ENCODE measurements around the gene ZNF283. TPM values are rescaled to one million over a fixed set of nuclear protein-coding genes. Genes with fewer than 3 reads are reported as not detected.
"Not testable (repeated sequence)": the region's sequence is repeated elsewhere in the genome, so short reads cannot be mapped to it uniquely, and the experiment has no call there.

ZNF283 gene
- total RNA-seq, 1 donor from 2014 or later: 8.2 TPM

DNA sequence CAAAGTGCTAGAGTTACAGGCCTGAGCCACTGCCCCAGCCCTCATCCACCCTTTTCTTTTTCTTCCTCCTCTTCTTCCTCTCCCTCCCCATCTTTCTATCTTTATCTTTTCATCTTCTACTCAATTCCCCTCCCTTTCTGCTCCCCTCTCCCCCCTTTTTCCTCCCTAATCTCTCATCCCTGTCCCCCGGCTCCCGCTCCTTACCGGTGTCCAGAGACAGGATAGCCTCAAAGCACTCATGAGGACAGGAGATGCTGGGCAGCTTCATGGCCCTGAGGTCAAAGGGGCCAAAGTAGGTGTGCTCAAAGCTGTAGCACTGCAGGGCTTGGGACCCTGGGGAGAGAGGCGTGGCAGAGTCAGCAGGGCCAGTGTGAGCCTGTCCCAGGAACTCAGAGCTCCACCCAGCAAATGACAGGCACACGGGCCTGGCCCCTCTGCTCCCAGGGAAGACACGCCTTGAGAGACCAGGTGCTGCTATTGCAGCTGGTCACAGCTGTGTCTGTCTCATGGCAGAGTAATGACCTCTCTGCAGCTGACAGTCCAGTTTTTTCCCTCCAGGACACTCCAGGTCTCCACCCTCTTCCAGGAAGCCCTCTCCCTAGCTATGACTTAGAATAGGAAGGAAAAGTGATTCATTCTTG lies 27.5 kb upstream of the ZNF283 start:
- no peak for DNase-seq (ENCODE audit: low spot score)

DNA sequence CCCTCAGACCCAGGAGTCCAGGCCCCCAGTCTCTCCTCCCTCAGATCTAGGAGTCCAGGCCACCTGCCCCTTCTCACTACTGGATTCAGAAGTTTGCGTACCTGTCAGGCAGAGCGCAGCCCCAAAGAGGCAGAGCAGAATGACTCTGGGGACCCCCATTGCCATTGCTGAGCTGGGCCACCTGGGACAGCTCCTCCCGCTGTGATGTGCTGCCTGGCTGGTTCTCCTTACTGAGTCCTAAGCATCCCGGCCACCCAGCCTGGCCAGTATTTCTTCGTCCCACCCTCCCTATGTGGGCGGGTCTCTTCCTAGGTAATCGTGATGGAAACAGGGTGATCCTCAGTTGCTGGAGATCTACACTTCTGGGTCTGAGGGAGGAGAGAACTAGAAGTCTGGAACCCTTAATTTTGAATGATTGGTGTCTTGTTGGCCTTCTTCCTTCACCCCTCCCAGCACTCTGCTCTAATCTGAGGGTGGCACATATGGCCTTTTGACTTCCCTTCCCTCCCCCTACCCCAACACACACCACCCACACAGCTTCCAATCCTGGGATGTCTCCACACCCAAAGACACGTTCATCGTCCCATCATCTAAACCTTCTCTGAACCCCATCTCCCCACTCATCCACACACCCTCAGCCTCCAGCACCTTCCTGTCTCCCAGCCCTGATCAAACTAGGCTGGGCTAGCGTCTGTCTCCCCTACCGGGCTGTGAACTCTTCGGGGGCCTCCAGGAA lies 24.7 kb upstream of the ZNF283 start, which contains the start of gene LYPD5:
Gene LYPD5, minus strand, starts transcription at position 232 of the 736 bp plus-strand sequence. Its CDS starts 67 bp downstream, at position 165.
- no peak for DNase-seq (ENCODE audit: low spot score)

DNA sequence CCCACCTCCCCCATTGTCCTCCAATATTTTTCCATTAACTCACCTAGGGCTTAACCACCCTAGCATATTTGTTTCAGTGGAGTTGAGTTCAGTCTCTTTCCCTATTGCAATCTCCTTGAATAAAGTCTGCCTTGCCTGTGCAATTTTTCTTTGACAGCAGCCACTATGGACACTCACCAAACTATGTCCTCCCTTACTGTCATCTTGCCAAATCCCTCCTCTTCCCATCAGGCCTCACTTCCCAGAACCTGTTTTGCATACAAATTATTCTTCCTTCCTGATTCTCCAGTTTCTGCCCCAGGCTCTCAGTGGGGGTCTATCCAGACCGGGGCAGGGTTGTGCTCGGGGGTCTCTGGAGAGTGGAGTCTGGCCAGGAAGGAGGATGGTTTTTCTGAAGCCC lies 22.7 kb upstream of the ZNF283 start:
- DNase-seq (ENCODE audit: low spot score): no peak

DNA sequence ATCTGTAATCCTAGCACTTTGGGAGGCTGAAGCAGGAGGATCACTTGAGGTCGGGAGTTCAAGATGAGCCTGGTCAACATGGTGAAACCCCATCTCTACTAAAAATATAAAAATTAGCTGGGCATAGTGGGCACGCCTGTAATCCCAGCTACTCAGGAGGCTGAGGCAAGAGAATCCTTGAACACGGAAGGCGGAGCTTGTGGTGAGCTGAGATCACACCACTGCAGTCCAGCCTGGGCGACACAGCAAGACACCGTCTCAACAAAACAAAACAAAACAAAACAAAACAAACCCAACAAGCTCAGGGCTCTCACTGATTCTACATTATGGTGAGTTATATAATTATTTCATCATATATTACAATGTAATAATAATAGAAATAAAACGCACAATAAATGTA lies 20.7 kb upstream of the ZNF283 start:
- not testable (repeated sequence) for DNase-seq (ENCODE audit: low spot score)

DNA sequence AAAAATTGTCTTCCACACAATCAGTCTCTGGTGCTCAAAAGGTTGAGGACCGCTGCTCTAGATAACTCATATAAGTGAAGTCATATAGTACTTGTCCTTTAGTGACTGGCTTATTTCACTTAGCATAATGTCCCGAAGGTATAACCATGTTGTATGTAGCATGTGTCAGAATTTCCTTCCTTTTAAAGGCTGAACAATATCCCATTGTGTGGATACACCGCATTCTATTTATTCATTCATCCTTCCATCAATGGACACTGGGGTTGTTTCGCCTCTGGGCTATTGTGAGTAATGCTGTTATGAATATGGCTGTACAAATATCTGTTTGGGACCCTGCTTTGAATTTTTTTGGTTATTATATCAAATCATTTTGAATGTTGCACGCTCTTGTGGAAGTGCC lies 20.3 kb upstream of the ZNF283 start:
- no peak for DNase-seq (ENCODE audit: low spot score)

DNA sequence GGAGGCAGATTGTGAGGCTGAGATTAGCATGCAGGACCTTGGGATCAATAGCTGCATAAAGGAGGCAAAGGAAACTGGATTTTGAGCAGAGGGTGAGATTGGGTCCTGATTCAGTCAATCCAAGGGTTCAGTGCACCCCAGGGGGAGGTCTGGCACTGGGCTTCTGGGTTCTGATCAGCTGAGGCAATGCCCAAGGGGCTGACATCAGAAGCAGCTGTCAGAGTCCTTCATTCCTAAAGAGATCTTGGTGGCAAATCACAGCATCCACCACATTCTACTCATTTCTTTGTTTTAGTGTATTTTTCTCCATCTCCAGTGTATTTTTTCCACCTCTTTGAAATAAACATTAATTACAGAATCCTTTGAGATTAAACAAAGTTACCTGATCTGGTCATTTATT lies 19.5 kb upstream of the ZNF283 start:
- no peak for DNase-seq (ENCODE audit: low spot score)

DNA sequence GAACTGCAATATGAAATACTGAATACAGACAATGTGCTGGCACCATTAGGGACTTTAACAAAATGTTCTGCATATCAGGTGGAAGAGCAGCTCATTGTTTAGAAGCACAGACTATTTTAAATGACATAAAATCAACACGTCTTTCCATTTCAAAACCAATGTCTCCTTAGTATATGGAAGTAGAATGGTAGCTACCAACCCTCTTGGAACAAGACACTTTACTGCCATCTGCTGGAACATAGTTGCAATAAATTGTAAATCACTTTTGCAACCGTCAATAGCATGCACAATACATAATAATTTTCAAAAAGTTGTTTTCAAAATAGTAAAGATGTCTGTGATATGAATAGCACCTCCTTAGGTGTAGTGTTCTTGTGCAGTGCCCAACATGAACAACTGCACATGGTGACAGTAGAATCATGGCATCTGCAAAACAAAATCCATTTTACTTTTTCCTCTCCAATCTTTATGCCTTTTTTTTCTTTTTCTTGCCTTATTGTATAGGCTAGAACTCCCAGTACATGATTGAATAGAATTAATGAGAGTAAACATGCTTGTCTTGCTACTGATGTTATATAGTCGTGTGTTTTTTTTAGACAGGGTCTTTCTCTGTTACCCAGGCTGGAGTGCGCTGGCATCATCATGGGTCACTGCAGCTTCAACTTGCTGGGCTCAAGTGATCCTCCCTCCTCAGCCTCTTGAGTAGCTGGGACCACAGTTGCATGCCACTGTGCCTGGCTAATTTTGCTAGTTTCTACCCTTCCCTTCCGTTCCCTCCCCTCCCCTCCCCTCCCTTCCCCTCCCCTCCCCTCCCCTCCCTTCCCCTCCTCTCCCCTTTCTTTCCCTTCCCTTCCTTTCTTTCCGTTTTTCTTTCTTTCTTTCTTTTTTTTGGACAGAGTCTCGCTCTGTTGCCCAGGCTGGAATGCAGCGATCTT lies 17.1 kb upstream of the ZNF283 start:
- no peak for DNase-seq (ENCODE audit: low spot score)

DNA sequence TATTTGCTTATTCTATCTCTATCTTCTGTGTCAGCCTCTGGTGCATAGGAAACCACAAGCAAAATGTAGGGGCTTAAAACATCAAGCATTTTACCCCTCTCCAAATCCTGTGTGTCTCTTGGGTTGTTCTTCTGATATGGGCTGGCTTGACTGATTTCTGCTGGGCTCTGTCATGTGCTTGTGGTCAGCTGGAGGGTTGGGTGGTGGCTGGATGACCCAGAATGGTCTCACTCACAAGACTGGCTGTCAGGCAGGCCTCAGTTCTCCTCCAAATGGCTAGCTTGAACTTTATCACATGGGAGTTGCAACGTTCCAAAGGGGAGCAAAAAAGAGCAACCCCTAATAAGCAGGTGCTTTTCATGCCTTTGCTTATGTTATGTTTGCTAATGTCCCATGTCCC lies 15.3 kb upstream of the ZNF283 start:
- DNase-seq (ENCODE audit: low spot score): no peak

DNA sequence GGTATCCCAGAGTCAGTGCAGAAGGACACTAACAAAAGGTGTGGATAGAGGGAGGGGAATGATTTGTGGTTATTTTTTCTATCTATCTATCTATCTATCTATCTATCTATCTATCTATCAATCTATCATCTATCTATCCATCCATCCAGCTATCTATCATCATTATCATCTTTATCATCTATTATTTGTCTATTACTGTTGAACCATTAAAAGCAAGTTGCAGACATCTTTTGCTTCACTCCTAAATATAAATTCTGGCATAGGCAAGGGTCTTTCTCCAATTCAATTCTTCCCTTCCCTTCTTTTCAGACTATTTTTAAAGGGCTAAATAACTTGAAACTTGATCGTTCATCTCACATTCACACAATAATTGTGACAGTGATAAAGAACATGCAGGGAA lies 14.9 kb upstream of the ZNF283 start:
- no peak for DNase-seq (ENCODE audit: low spot score)

DNA sequence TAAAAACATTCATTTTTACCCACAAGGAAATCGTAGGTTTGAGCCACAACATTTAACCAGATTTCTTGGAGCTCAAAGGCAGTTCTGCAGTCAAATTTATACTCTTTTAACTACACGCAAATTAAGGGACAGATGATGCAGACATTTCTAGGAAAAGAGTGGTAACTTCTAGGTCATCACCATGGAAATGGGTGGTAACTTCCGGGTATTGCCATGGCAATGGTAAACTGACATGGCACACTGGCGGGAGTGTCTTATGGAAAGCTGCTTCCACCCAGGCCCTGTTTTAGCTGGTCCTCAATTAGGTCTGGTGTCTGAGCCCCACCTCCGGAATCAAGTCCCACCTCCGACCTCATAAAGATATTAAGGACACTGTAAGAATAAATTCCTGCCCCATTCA lies 14.4 kb upstream of the ZNF283 start:
- no peak for DNase-seq (ENCODE audit: low spot score)

DNA sequence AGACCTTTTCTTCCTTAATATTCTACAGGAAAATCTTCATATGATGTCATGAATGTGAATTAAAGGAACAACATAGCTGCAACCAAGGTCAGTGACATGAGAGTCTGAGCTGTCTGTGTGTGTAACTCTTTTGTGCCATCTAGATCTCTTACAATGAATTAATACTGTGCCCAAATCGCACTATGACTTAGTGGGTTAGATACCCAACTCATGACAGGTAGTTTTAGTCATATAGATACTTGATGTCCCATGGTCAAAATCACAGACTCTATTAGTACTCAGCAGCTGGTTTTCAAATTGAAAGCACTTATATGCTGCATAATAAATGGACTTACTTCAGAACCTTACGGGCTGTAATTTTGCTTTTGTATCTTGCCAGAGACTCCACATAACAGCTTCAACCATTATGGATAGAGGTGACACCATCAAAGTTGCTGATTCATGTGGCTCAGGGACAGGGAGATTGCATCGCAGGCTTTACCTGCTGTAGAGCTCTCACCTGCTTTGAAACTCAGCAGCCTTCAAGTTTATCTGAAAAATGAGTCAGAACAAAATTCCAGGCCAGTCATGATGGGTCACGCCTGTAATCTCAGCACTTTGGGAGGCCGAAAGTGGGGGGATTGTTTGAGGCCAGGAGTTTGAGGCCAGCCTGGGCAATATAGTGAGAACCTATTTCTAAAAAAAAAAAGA lies 12.3 kb upstream of the ZNF283 start:
- DNase-seq (ENCODE audit: low spot score): no peak

DNA sequence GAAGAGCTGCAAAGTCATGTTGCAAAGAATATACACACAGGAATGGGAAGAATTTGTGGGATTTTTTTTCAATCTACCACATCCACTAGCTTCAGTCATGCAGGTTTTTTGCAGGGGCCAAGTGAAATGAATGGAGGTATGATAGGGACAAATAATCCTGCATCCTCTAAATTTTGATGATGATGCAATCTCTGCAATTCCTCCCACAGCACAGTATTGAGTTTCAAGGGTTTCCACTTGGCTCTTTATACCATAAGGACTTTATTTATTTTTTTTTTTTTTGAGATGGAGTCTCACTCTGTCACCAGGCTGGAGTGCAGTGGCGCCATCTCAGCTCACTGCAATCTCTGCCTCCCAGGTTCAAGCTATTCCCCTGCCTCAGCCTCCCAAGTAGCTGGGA lies 9.7 kb upstream of the ZNF283 start:
- not testable (repeated sequence) for DNase-seq (ENCODE audit: low spot score)

DNA sequence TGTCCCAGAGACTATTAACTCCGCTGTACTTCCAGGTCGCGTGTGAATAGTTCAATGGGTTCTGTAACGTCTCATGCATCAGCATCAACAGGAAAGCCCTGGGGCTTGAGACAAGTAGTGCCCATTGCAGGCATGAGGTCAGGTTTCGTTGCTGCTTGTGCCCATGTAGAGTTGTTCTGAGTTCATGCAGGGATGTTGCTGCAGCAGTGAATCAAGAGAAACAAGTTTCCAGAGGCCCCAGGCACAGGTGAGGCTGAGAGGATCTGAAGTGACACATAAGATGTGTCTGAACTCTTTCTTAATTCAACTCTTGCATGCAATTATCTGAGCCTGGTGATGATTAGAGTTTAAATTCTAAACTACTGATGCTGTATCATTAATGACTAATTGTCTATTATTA lies 8.6 kb upstream of the ZNF283 start:
- no peak for DNase-seq (ENCODE audit: low spot score)

DNA sequence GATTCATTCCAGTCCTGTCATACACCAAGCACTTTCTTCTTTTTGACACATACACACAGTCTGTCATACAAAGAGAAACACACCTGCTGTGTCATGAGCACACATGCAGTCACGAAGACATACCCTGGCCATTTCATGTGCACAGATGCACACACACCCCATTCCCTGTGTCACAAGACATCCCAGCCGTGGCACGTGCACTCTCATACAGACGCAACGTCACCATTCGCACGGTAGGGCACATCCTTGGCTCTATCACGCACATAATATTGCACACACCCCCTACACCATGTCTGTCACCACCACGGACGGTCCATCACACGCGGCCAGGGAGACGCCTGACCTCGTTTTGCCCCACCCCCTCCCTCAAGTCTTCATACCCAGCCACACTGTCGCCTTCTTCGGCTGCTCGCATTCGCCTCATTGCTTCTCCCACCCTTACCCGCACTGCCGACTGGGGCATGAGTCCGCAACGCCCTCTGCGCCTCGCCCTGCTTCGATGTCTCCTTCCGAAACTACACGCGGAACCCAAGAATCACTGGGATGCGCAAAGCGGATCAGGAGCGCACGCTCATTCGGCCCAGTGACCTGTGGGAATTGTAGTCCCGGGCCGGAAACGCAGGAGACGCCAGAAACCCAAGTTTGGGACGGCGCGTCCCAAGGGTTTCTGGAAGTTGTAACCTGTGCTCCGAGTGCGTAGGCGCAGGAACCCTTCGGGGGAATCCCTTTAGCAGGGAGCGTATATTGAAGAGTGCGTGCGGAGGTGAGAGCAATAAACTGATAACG lies 6.8 kb upstream of the ZNF283 start:
- no peak for DNase-seq (ENCODE audit: low spot score)

DNA sequence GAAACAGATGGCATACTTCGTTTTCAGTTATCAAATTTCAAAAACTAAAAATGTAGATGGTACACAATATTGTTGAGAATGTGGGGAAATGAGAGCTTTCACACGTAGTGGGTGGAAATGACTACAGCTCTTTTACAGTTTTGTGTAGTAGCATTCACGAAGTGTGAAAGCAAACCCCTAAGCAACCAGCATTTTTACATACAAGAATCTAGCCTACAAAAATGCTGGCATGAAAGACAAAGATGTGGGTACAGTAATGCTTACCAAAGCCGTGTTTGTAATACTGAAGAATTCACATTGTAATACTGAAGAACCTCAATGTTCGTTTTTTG lies 6.3 kb upstream of the ZNF283 start:
- no peak for DNase-seq (ENCODE audit: low spot score)

DNA sequence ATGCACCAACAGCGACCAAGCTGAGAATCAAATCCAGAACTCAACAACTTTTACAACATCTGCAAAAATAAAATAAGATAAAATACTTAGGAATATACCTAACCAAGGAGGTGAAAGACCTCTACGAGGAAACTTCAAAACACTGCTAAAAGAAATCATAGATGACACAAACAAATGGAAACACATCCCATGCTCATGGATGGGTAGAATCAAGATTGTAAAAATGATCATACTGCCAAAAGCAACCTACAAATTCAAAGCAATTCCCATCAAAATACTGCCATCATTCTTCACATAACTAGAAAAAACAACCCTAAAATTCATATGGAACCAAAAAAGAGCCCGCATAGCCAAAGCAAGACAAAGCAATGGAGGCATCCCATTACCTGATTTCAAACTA lies 3.3 kb upstream of the ZNF283 start:
- DNase-seq (ENCODE audit: low spot score): not testable (repeated sequence)

DNA sequence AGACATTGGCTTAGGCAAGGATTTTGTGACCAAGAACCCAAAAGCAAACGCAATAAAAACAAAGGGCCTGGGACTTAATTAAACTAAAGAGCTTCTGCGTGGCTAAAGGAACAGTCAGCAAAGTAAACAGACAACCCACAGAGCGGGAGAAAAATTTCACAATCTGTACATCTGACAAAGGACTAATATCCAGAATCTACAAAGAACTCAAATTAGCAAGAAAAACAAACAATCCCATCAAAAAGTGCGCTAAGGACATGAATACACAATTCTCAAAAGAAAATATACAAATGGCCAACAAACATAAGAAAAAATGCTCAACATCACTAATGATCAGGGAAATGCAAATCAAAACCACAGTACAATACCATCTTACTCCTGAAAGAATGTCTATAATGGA lies 2.5 kb upstream of the ZNF283 start:
- DNase-seq (ENCODE audit: low spot score): not testable (repeated sequence)

DNA sequence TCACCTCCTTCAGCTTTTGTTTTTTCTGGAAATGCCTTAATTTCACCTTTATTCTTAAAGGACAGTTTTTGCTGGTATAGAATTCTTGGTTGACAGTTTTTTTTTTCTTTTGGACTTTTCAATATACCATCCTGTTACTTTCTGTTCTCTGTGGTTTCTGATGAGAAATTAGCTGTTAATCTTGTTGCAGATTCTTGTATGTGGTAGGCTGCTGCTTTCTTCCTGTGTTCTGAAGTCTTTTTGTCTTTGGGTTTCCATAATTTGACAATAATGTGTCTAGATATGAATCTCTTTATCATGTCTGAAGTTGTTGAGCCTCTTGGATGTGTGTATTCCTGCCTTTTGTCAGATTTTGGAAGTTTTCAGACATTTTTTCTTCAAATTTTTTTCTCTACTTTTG lies 12.0 kb downstream of the ZNF283 start:
- no peak for DNase-seq (ENCODE audit: low spot score)

DNA sequence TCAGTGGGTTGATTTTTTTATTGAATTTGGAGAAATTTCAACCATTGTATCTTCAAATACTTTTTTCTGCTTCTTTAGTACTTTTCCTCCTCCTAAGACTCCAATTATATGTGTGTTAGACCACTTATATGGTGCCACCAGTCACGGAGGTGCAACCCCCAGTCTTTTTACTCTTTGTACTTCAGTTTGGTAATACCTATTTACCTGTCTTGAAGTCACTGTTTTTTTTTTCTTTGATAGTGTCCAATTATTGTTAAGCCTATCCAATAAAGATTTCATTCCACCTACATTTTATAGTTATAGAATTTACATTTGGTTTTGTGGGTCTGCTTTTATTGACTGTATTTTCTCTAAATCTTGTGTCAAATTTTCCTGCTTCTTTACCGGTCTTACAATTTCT lies 14.9 kb downstream of the ZNF283 start:
- DNase-seq (ENCODE audit: low spot score): no peak

DNA sequence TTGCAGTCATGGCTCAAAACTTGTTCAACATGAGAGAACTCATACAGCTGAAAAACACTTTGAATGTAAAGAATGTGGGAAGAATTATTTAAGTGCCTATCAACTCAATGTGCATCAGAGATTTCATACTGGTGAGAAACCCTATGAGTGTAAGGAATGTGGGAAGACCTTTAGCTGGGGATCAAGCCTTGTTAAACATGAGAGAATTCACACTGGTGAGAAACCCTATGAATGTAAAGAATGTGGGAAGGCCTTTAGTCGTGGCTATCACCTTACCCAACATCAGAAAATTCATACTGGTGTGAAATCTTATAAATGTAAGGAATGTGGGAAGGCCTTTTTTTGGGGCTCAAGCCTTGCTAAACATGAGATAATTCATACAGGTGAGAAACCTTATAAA lies 20.1 kb downstream of the ZNF283 start:
- DNase-seq (ENCODE audit: low spot score): no peak

DNA sequence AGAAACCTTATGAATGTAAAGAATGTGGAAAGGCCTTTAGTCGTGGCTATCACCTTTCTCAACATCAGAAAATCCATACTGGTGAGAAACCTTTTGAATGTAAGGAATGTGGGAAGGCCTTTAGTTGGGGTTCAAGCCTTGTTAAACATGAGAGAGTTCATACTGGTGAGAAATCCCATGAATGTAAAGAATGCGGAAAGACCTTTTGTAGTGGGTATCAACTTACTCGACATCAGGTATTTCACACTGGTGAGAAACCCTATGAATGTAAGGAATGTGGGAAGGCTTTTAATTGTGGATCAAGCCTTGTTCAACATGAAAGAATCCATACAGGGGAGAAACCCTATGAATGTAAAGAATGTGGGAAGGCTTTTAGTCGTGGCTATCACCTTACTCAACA lies 20.8 kb downstream of the ZNF283 start:
- DNase-seq (ENCODE audit: low spot score): no peak
